HCT116 (cell line): ENCODE measurements around the gene ECM1. TPM values are rescaled to one million over a fixed set of nuclear protein-coding genes. Genes with fewer than 3 reads are reported as not detected.

Experiments
- ATAC-seq: fragments of 200-7000 bp; cut with Tn5 transposase; 2 replicates; pipeline ENCODE4 v1.9.1; 2020; ENCODE audit warnings: mild to moderate bottlenecking, moderate library complexity
- BruUV-seq: library from RNA; stranded (reverse); fragments of 400-500 nt; replicated peaks from 2 replicates; lab custom pipeline; 2021; lab: Mats Ljungman, UMichigan
- CTCF ChIA-PET: fragments of 300-600 bp; sonication (Branson Sonifier 250); formaldehyde crosslinking; loops from one replicate; lab custom pipeline; 2021; ENCODE audit warnings: antibody characterized with exemption; lab: Charles Lee
- POLR2A ChIA-PET: fragments of 300-600, 350-600 bp; sonication (Branson Sonifier 250); formaldehyde crosslinking; loops from one replicate; lab custom pipeline; 2021; ENCODE audit warnings: antibody characterized with exemption; lab: Charles Lee
- RAD21 ChIA-PET, 2 experiments: fragments of 300-600 bp; sonication (Branson Sonifier 250); formaldehyde crosslinking; loops; one replicate each; lab custom pipeline; 2023; ENCODE audit warnings: low total read pairs in 2 of 2; ENCODE audit not compliant: uncharacterized antibody in 2 of 2, unreplicated experiment in 2 of 2, low non-redundant PET in 1 of 2; lab: Charles Lee
- DNase-seq: peaks from one replicate; pipeline ENCODE4 v3.0.0-alpha.2; 2010; ENCODE audit warnings: low read depth, low spot score
- H2AFZ ChIP-seq: fragments of 200-600 bp; shearing (Covaris generic), sonication (generic); 2 replicates; pipeline ENCODE4 v1.6.1; 2017; ENCODE audit warnings: low read depth, mixed run types, mixed read lengths, antibody characterized with exemption, low read length; ENCODE audit not compliant: poor library complexity, severe bottlenecking
- H3K27ac ChIP-seq: 2 replicates; pipeline ENCODE4 v1.5.1; 2012; ENCODE audit warnings: low read depth, low read length
- H3K27me3 ChIP-seq: fragments of 200-600 bp; sonication (generic); 2 replicates; pipeline ENCODE4 v1.6.1; 2016; ENCODE audit warnings: mixed run types, low read length, mixed read lengths; ENCODE audit not compliant: insufficient read depth
- H3K36me3 ChIP-seq, 2 experiments: fragments of 200-500 bp in 1 of 2; fragments of 200-600 bp in 1 of 2; sonication (Bioruptor generic) in 1 of 2; sonication (generic) in 1 of 2; 2 replicates each; pipeline versions ENCODE4 v1.5.1 to v1.6.1; 2014 to 2016; ENCODE audit warnings: low read length in 2 of 2, inconsistent platforms in 1 of 2, mixed read lengths in 1 of 2, mixed run types in 1 of 2; ENCODE audit not compliant: insufficient read depth in 2 of 2, control insufficient read depth in 1 of 2
- H3K4me1 ChIP-seq, 2 experiments: fragments of 200-600 bp in 1 of 2; sonication (generic) in 1 of 2; 2 replicates each; pipeline versions ENCODE4 v1.5.1 to v1.6.1; 2012 to 2017; ENCODE audit warnings: low read length in 2 of 2, inconsistent platforms in 1 of 2, mild to moderate bottlenecking in 1 of 2, mixed read lengths in 1 of 2, mixed run types in 1 of 2, moderate library complexity in 1 of 2; ENCODE audit not compliant: insufficient read depth in 2 of 2, control insufficient read depth in 1 of 2
- H3K4me2 ChIP-seq: fragments of 200-600 bp; sonication (generic); 2 replicates; pipeline ENCODE4 v1.6.1; 2017; ENCODE audit warnings: mixed run types, low read length, mixed read lengths
- H3K4me3 ChIP-seq, 2 experiments: fragments of 200-600 bp in 1 of 2; sonication (generic) in 1 of 2; replicated peaks in 1 of 2; 2 replicates each; pipeline ENCODE4 v1.5.1; 2011 to 2016; ENCODE audit warnings: low read length in 2 of 2, control low read depth in 1 of 2, low read depth in 1 of 2, mild to moderate bottlenecking in 1 of 2, mixed read lengths in 1 of 2, mixed run types in 1 of 2
- H3K79me2 ChIP-seq: fragments of 200-600 bp; sonication (generic); 2 replicates; pipeline ENCODE4 v1.6.1; 2017; ENCODE audit warnings: mild to moderate bottlenecking, mixed run types, low read length, moderate library complexity, mixed read lengths; ENCODE audit not compliant: insufficient read depth
- H3K9ac ChIP-seq: fragments of 200-600 bp; sonication (generic); 2 replicates; pipeline ENCODE4 v1.6.1; 2016; ENCODE audit warnings: low read length, mixed read lengths
- H3K9me2 ChIP-seq: fragments of 200-600 bp; sonication (generic), shearing (Covaris generic); 2 replicates; pipeline ENCODE4 v1.6.1; 2017; ENCODE audit warnings: mixed run types, mild to moderate bottlenecking, moderate library complexity; ENCODE audit not compliant: insufficient read depth
- H3K9me3 ChIP-seq, 2 experiments: fragments of 200-500 bp in 1 of 2; fragments of 200-600 bp in 1 of 2; sonication (Bioruptor generic) in 1 of 2; sonication (generic) in 1 of 2; 2 replicates each; pipeline ENCODE4 v1.6.1; 2014 to 2017; ENCODE audit warnings: low read length in 2 of 2, mixed read lengths in 2 of 2, inconsistent platforms in 1 of 2, low read depth in 1 of 2, mild to moderate bottlenecking in 1 of 2, mixed run types in 1 of 2, moderate library complexity in 1 of 2; ENCODE audit not compliant: control insufficient read depth in 1 of 2, insufficient read depth in 1 of 2
- H4K20me1 ChIP-seq: fragments of 200-600 bp; sonication (generic), shearing (Covaris generic); 2 replicates; pipeline ENCODE4 v1.6.1; 2017; ENCODE audit warnings: mixed run types, mild to moderate bottlenecking, moderate library complexity; ENCODE audit not compliant: insufficient read depth
- ATF3 ChIP-seq: IDR thresholded peaks from 2 replicates; pipeline ENCODE4 v1.6.1; 2012
- EGR1 ChIP-seq: IDR thresholded peaks from 2 replicates; pipeline ENCODE4 v1.6.1; 2012; ENCODE audit warnings: low read depth
- EZH2 ChIP-seq: fragments of 200-600 bp; sonication (generic); IDR thresholded peaks from 2 replicates; pipeline ENCODE4 v1.6.1; 2017; ENCODE audit warnings: antibody characterized with exemption, mixed run types
- EZH2phosphoT487 ChIP-seq: fragments of 200-600 bp; IDR thresholded peaks from 2 replicates; pipeline ENCODE4 v1.6.1; 2018; ENCODE audit warnings: antibody characterized with exemption, borderline replicate concordance
- FOSL1 ChIP-seq: IDR thresholded peaks from 2 replicates; pipeline ENCODE4 v1.6.1; 2012; ENCODE audit warnings: low read depth
- JUND ChIP-seq: IDR thresholded peaks from 2 replicates; pipeline ENCODE4 v1.6.1; 2012
- POLR2A ChIP-seq: IDR thresholded peaks from 2 replicates; pipeline ENCODE4 v1.7.0; 2011; ENCODE audit warnings: borderline replicate concordance; ENCODE audit not compliant: insufficient read depth, insufficient read length; ENCODE audit errors: extremely low read depth
- POLR2AphosphoS5 ChIP-seq: IDR thresholded peaks from 2 replicates; pipeline ENCODE4 v1.6.1; 2011; ENCODE audit warnings: mild to moderate bottlenecking, low read depth, low read length, moderate library complexity
- SP1 ChIP-seq: IDR thresholded peaks from 2 replicates; pipeline ENCODE4 v1.6.1; 2012; ENCODE audit warnings: low read depth
- SRF ChIP-seq: IDR thresholded peaks from 2 replicates; pipeline ENCODE4 v1.6.1; 2012; ENCODE audit warnings: low read depth
- TCF7L2 ChIP-seq: IDR thresholded peaks from 2 replicates; pipeline ENCODE4 v1.7.0; 2011; ENCODE audit warnings: borderline replicate concordance, inconsistent platforms; ENCODE audit not compliant: insufficient read depth, insufficient read length; ENCODE audit errors: extremely low read depth
- ZFX ChIP-seq: fragments of 450-650 bp; IDR thresholded peaks from 2 replicates; pipeline ENCODE4 v1.6.1; 2017
- ZNF274 ChIP-seq: fragments of 200-500 bp; sonication (Bioruptor generic); IDR thresholded peaks from 2 replicates; pipeline ENCODE4 v1.6.1; 2014; ENCODE audit warnings: mild to moderate bottlenecking, low read depth, low read length, inconsistent platforms
- intact Hi-C: fragments of 100-400 bp; cut with micrococcal nuclease; formaldehyde crosslinking; loops from 2 replicates; pipeline ENCODE4 v1.10.0; 2022
- total RNA-seq: library from RNA; stranded (reverse); gene quantifications from one replicate; pipeline ENCODE4 v1.2.1, GENCODE V29; 2021; ENCODE audit not compliant: unreplicated experiment
- TF ChIP-seq, protein P1 (sequence below): IDR thresholded peaks from 2 replicates; pipeline ENCODE4 v1.6.1; 2011; ENCODE audit warnings: mild to moderate bottlenecking, low read length, moderate library complexity; ENCODE audit not compliant: insufficient replicate concordance; ENCODE audit errors: extremely low read depth
- TF ChIP-seq, protein P2 (sequence below): IDR thresholded peaks from 2 replicates; pipeline ENCODE4 v1.6.1; 2012; ENCODE audit warnings: low read depth
- TF ChIP-seq, protein P3 (sequence below): IDR thresholded peaks from 2 replicates; pipeline ENCODE4 v1.6.1; 2012

ECM1 gene
- total RNA-seq, 1 experiment from 2014 or later: 2.0 TPM

DNA sequence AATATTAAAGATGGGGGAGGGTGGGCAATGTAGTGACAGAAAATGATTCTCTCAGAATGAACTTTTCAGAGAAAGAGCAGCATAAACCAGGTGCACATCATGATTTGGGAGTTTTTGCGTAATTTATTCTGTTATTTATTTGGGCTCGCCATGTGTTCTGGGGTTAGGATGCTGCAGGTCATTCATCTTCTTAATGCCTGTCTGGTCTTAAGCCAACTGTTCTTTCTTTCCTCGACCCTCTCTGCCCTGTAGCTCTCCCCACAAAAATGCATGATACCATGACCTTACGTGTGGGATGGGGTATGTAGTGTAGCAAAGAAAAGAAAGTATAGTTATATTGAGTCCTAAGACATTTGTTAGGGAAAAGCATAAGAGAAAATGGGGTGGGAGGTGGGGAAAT lies 33.0 kb upstream of the ECM1 start:
- ChIA-PET POLR2A (no interaction called here), RAD21 (no interaction called here), CTCF (no interaction called here)
- Histone ChIP-seq H3K79me2 (no peaks in the 10 kb centered on the region), H3K9me2 (no peaks in the 10 kb centered on the region), H3K36me3 (peaks cover 7 to 23% of the 10 kb centered on the region in 2 experiments; a peak in 3 of 4 replicates), H3K27me3 (0 out of 2 replicates have a peak, but pooled peaks cover 2% of the 10 kb centered on the region), H2AFZ (no peak overlapping the region), H3K4me1 (no peaks in the 10 kb centered on the region), H3K9me3 (no peaks in the 10 kb centered on the region), H4K20me1 (no peaks in the 10 kb centered on the region), H3K9ac (no peak overlapping the region), H3K27ac (no peak overlapping the region), H3K4me2 (no peak overlapping the region), H3K4me3 (no peak overlapping the region)
- intact Hi-C loops: no loop called here
- TF ChIP-seq EGR1 (no peak), TCF7L2 (no peak), EZH2phosphoT487 (no peak), JUND (no peak), EZH2 (no peak)
- TF ChIP-seq, protein P1, sequence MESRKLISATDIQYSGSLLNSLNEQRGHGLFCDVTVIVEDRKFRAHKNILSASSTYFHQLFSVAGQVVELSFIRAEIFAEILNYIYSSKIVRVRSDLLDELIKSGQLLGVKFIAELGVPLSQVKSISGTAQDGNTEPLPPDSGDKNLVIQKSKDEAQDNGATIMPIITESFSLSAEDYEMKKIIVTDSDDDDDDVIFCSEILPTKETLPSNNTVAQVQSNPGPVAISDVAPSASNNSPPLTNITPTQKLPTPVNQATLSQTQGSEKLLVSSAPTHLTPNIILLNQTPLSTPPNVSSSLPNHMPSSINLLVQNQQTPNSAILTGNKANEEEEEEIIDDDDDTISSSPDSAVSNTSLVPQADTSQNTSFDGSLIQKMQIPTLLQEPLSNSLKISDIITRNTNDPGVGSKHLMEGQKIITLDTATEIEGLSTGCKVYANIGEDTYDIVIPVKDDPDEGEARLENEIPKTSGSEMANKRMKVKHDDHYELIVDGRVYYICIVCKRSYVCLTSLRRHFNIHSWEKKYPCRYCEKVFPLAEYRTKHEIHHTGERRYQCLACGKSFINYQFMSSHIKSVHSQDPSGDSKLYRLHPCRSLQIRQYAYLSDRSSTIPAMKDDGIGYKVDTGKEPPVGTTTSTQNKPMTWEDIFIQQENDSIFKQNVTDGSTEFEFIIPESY: no peak
- DNase-seq (no peak), ATAC-seq (no peak)
- BruUV-seq: no TSS peak

- ChIA-PET POLR2A (interaction anchor here (0.6 kb wide), 1 partner anchor 25 kb away, joined by 3 read pairs; no protein-coding TSS in a partner anchor), RAD21 (no interaction called here), CTCF (no interaction called here)
- Histone ChIP-seq H4K20me1 (no peaks in the 10 kb centered on the region), H3K4me1 (no peaks in the 10 kb centered on the region), H3K9me3 (no peaks in the 10 kb centered on the region), H3K36me3 (peaks cover 0 to 6% of the 10 kb centered on the region in 2 experiments; a peak in 1 of 4 replicates), H2AFZ (no peak overlapping the region), H3K4me2 (no peak overlapping the region), H3K27ac (no peak overlapping the region), H3K27me3 (0 out of 2 replicates have a peak, but pooled peaks cover 2% of the 10 kb centered on the region), H3K9ac (no peak overlapping the region), H3K79me2 (no peaks in the 10 kb centered on the region), H3K9me2 (no peaks in the 10 kb centered on the region), H3K4me3 (no peak overlapping the region)
- BruUV-seq: no TSS peak
- ATAC-seq: no peak
- no peak for DNase-seq
- intact Hi-C loops: no loop called here
- no peak for TF ChIP-seq POLR2A
- no peak for TF ChIP-seq ZNF274
- no peak for TF ChIP-seq SP1
- TF ChIP-seq ATF3: no peak
- no peak for TF ChIP-seq ZFX
- TF ChIP-seq, protein P2, sequence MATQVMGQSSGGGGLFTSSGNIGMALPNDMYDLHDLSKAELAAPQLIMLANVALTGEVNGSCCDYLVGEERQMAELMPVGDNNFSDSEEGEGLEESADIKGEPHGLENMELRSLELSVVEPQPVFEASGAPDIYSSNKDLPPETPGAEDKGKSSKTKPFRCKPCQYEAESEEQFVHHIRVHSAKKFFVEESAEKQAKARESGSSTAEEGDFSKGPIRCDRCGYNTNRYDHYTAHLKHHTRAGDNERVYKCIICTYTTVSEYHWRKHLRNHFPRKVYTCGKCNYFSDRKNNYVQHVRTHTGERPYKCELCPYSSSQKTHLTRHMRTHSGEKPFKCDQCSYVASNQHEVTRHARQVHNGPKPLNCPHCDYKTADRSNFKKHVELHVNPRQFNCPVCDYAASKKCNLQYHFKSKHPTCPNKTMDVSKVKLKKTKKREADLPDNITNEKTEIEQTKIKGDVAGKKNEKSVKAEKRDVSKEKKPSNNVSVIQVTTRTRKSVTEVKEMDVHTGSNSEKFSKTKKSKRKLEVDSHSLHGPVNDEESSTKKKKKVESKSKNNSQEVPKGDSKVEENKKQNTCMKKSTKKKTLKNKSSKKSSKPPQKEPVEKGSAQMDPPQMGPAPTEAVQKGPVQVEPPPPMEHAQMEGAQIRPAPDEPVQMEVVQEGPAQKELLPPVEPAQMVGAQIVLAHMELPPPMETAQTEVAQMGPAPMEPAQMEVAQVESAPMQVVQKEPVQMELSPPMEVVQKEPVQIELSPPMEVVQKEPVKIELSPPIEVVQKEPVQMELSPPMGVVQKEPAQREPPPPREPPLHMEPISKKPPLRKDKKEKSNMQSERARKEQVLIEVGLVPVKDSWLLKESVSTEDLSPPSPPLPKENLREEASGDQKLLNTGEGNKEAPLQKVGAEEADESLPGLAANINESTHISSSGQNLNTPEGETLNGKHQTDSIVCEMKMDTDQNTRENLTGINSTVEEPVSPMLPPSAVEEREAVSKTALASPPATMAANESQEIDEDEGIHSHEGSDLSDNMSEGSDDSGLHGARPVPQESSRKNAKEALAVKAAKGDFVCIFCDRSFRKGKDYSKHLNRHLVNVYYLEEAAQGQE: no peak
- no peak for TF ChIP-seq TCF7L2
- no peak for TF ChIP-seq SRF
- TF ChIP-seq EZH2: no peak
- TF ChIP-seq, protein P3, sequence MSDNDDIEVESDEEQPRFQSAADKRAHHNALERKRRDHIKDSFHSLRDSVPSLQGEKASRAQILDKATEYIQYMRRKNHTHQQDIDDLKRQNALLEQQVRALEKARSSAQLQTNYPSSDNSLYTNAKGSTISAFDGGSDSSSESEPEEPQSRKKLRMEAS: no peak
- no peak for TF ChIP-seq JUND
- TF ChIP-seq POLR2AphosphoS5: no peak; the same call in 1 of the 2 replicates
- no peak for TF ChIP-seq FOSL1
Observed at GRCh38 chr1:150476754-150477153, 31.2 kb upstream of the ECM1 start.
